ACC112 (cell line): ENCODE data around the gene OR6C3.
"Not testable (repeated sequence)": the region's sequence is repeated elsewhere in the genome, so short reads cannot be mapped to it uniquely, and the experiment has no call there.

Experiments
- H2AFZ ChIP-seq: fragments of 200-600 bp; sonication (generic); one replicate; pipeline ENCODE4 v1.6.0; 2017; ENCODE audit warnings: antibody characterized with exemption, low read length; ENCODE audit not compliant: unreplicated experiment
- H3K27ac ChIP-seq: fragments of 200-600 bp; sonication (generic); 2 replicates; pipeline ENCODE4 v1.5.1; 2014; ENCODE audit warnings: low read depth, mild to moderate bottlenecking, antibody characterized with exemption, low read length, moderate library complexity
- H3K27me3 ChIP-seq: fragments of 200-600 bp; sonication (generic); 2 replicates; pipeline ENCODE4 v1.6.1; 2014; ENCODE audit warnings: mild to moderate bottlenecking, antibody characterized with exemption, low read length, moderate library complexity, mixed read lengths; ENCODE audit not compliant: insufficient read depth
- H3K36me3 ChIP-seq: fragments of 200-600 bp; sonication (generic); 2 replicates; pipeline ENCODE4 v1.6.1; 2016; ENCODE audit warnings: mild to moderate bottlenecking, antibody characterized with exemption, low read length, moderate library complexity, mixed read lengths; ENCODE audit not compliant: insufficient read depth
- H3K4me1 ChIP-seq: fragments of 200-600 bp; sonication (generic); one replicate; pipeline ENCODE4 v1.6.1; 2016; ENCODE audit warnings: low read length, mixed read lengths; ENCODE audit not compliant: insufficient read depth, unreplicated experiment, control insufficient read depth
- H3K4me3 ChIP-seq: fragments of 200-600 bp; sonication (generic); 2 replicates; pipeline ENCODE4 v1.5.1; 2014; ENCODE audit warnings: mild to moderate bottlenecking, low read depth, low read length
- H3K79me2 ChIP-seq: fragments of 200-600 bp; sonication (generic); one replicate; pipeline ENCODE4 v1.6.0; 2016; ENCODE audit warnings: low read length; ENCODE audit not compliant: control insufficient read depth, unreplicated experiment, insufficient read depth

OR6C3 gene

DNA sequence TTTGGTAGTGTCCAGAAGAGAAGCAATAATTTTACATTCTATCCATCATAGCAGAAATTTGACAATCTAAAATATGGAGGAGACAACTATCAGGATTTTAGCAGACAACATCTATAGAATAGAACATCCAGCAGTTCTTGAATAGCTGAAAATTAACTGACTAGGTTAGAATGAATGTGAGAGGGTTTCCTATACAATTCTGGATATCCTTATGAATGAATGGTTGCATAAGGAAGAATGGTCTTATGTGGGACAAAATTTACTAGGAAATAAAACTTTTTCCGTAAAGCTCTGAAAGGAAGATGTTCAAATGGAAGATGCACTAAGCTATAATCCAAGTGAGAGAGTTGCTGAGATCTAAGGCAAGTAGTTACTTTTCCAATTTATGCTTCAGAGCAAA, at the start of gene OR6C3:
OR6C3 (plus strand) TSS at position 301 of the 400 bp plus-strand sequence. CDS start 955 bp downstream, outside the sequence.
- no peaks in the 10 kb centered on the region for H3K36me3 ChIP-seq
- no peak within 1 kb of the TSS for H3K27ac ChIP-seq
- no peaks in the 10 kb centered on the region for H3K79me2 ChIP-seq
- H3K27me3 ChIP-seq: no peaks in the 10 kb centered on the region
- no peak within 1 kb of the TSS for H2AFZ ChIP-seq
- no peaks in the 10 kb centered on the region for H3K4me1 ChIP-seq
- H3K4me3 ChIP-seq: no peak within 1 kb of the TSS

DNA sequence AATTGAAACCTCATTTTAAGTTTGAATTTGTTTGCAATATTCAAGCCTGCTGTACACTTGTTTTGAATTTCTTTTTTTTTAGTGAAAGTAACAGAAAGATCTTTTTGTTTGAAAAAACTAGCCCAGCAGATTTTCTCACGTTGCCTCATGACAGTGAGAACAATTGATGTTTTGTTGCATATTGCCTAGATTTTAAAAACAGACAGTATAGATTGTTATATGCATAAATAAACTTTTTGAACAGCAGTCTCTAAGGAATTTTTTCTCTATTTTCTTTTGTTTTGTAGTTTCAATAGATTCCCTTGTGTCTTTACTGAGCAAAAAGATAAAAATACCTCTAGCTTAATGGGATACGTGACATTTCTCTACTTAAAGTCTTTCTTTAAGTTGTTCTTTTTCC, 49.6 kb upstream of the OR6C3 start:
- no peaks in the 10 kb centered on the region for H3K79me2 ChIP-seq
- no peaks in the 10 kb centered on the region for H3K4me1 ChIP-seq
- no peaks in the 10 kb centered on the region for H3K36me3 ChIP-seq
- no peaks in the 10 kb centered on the region for H3K27me3 ChIP-seq
- H2AFZ ChIP-seq: no peak overlapping the region
- H3K4me3 ChIP-seq: no peak overlapping the region
- H3K27ac ChIP-seq: no peak overlapping the region

DNA sequence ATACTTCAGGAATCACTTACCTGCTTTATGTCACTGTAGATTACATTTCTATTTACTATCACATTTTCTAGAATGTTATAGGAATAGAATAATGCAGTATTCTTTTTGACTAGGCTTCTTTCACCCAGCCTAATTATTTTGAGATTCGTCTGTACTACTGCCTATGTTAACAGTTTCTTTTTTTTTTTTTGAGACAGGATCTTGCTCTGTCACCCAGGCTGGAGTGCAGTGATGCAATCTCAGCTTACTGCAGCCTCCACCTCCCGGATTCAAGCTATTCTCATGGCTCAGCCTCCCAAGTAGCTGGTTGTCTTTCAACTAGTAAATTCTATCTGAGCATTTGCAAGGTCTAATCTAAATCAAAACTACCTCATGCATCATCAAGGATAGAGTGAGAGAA, 40.5 kb upstream of the OR6C3 start:
- no peaks in the 10 kb centered on the region for H3K4me1 ChIP-seq
- no peaks in the 10 kb centered on the region for H3K79me2 ChIP-seq
- no peak overlapping the region for H2AFZ ChIP-seq
- H3K4me3 ChIP-seq: no peak overlapping the region
- no peaks in the 10 kb centered on the region for H3K27me3 ChIP-seq
- no peaks in the 10 kb centered on the region for H3K36me3 ChIP-seq
- H3K27ac ChIP-seq: no peak overlapping the region

GRCh38 chr12:55296469-55296868, 34.1 kb upstream of the OR6C3 start, which contains the start of gene OR6C6:
Gene OR6C6, minus strand, starts transcription at chr12:55296569. Its CDS starts 1,337 bp downstream, at chr12:55295232.
- no peak within 1 kb of the TSS for H3K4me3 ChIP-seq

DNA sequence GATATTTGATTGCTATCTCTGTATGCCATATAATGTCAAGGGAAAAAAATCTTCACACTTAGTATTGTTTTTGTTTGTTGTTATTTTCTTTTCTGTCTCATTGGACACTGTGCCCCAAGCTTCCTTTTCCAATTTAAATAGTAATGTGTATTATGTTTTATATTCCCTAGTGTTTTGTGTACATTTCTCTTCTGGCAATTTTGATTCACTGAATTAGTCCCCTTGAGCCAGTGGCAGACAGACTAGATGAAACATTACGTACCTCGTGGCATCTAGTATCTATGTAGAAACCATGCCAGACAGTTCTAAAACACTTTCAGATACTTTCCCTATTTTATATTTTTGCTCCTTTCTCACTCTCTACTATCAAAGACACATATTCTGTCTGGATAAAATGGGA, 16.5 kb upstream of the OR6C3 start, which contains the start of gene OR6C1:
OR6C1 (plus strand) TSS at position 301 of the 400 bp plus-strand sequence. CDS start 6,257 bp downstream, outside the sequence.
- Histone ChIP-seq H3K79me2 (no peaks in the 10 kb centered on the region), H3K27ac (no peak within 1 kb of the TSS), H2AFZ (no peak within 1 kb of the TSS), H3K27me3 (no peaks in the 10 kb centered on the region), H3K4me3 (no peak within 1 kb of the TSS), H3K36me3 (no peaks in the 10 kb centered on the region), H3K4me1 (no peaks in the 10 kb centered on the region)

More at GRCh38 chr12:55296469-55296868, 34.1 kb upstream of the OR6C3 start, which contains the start of gene OR6C6:
- Histone ChIP-seq H3K79me2 (no peaks in the 10 kb centered on the region), H3K36me3 (no peaks in the 10 kb centered on the region), H2AFZ (no peak within 1 kb of the TSS), H3K27ac (no peak within 1 kb of the TSS), H3K27me3 (no peaks in the 10 kb centered on the region), H3K4me1 (no peaks in the 10 kb centered on the region)

GRCh38 chr12:55320201-55320600, 10.3 kb upstream of the OR6C3 start:
- Histone ChIP-seq H3K79me2 (no peaks in the 10 kb centered on the region), H2AFZ (no peak overlapping the region), H3K4me3 (no peak overlapping the region), H3K4me1 (no peaks in the 10 kb centered on the region), H3K27me3 (no peaks in the 10 kb centered on the region), H3K27ac (no peak overlapping the region), H3K36me3 (no peaks in the 10 kb centered on the region)

DNA sequence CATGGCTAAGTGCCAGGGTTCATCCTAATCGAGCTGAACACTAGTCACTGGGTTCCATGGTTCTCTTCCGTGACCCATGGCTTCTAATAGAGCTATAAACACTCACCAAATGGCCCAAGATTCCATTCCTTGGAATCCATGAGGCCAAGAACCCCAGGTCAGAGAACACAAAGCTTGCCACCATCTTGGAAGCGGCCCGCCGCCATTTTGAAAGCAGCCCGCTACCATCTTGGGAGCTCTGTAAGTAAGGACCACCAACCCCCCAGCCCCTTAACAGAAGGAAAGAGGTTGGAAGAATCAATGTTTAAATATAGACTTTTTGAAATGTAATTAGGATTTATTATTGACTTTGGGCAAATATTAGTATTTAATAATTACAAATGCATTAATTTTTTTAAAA, 4.7 kb upstream of the OR6C3 start:
- H2AFZ ChIP-seq, H3K4me3 ChIP-seq, H3K79me2 ChIP-seq, H3K27me3 ChIP-seq, H3K27ac ChIP-seq, H3K4me1 ChIP-seq, H3K36me3 ChIP-seq: not testable (repeated sequence)

DNA sequence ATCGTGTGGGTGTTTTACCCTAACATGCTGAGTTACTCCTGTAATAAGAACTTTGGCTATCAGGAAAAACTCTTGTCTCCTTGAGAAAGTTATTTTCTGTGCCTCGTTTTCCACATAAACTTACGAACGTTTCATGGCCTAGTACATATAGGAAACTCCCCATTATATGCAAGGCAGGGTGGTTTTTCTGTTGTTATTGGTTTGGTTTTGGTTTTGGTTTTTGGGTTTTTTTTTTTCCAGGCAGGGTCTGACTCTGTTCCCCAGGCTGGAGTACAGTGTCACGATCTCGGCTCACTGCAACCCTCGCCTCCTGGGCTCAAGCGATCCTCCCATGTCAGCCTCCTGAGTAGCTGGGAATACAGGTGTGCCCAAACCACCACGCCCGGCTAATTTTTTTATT, 5.5 kb downstream of the OR6C3 start:
- Histone ChIP-seq H3K27ac (no peak overlapping the region), H3K36me3 (no peaks in the 10 kb centered on the region), H3K79me2 (no peaks in the 10 kb centered on the region), H2AFZ (no peak overlapping the region), H3K4me1 (no peaks in the 10 kb centered on the region), H3K27me3 (no peaks in the 10 kb centered on the region), H3K4me3 (no peak overlapping the region)

- H3K4me1 ChIP-seq, H3K27ac ChIP-seq, H3K36me3 ChIP-seq, H3K79me2 ChIP-seq, H2AFZ ChIP-seq, H3K27me3 ChIP-seq, H3K4me3 ChIP-seq: not testable (repeated sequence)
These were observed 24.8 kb downstream of the OR6C3 start for GRCh38 chr12:55355338-55355737.

- no peaks in the 10 kb centered on the region for H3K36me3 ChIP-seq
- H2AFZ ChIP-seq: no peak within 1 kb of the TSS
- no peaks in the 10 kb centered on the region for H3K4me1 ChIP-seq
- H3K27me3 ChIP-seq: no peaks in the 10 kb centered on the region
- no peak within 1 kb of the TSS for H3K4me3 ChIP-seq
- H3K79me2 ChIP-seq: no peaks in the 10 kb centered on the region
- H3K27ac ChIP-seq: no peak within 1 kb of the TSS
These were observed 32.1 kb downstream of the OR6C3 start, which contains the start of gene OR6C75 for GRCh38 chr12:55362675-55363074. Gene OR6C75, plus strand, starts transcription at chr12:55362975. Its CDS starts 2,136 bp downstream, at chr12:55365111.

GRCh38 chr12:55365086-55365485, 34.5 kb downstream of the OR6C3 start:
- no peak overlapping the region for H3K27ac ChIP-seq
- no peaks in the 10 kb centered on the region for H3K27me3 ChIP-seq
- no peak overlapping the region for H2AFZ ChIP-seq
- H3K79me2 ChIP-seq: no peaks in the 10 kb centered on the region
- H3K36me3 ChIP-seq: no peaks in the 10 kb centered on the region
- H3K4me3 ChIP-seq: no peak overlapping the region
- H3K4me1 ChIP-seq: no peaks in the 10 kb centered on the region
